COR-L47 (cell line): Measurements from ENCODE around the gene ZFP82.

Source experiments
- DNase-seq: peaks from one replicate; lab custom pipeline; 2025; lab: John Stamatoyannopoulos, UW

The ZFP82 gene

GRCh38 chr19:36418287-36419001 is at the start of gene ZFP82:
Gene ZFP82, minus strand, starts transcription at chr19:36418644. Its CDS starts 8,855 bp downstream, at chr19:36409789.
- peak; percentile 46 for DNase-seq

- no peak for DNase-seq
These were observed 41.6 kb upstream of the ZFP82 start for GRCh38 chr19:36460046-36460445.

GRCh38 chr19:36456831-36457230 is 38.4 kb upstream of the ZFP82 start:
- DNase-seq = no peak

- no peak for DNase-seq
These were observed 30.7 kb upstream of the ZFP82 start for GRCh38 chr19:36449059-36449670.

GRCh38 chr19:36441339-36441738 is 22.9 kb upstream of the ZFP82 start:
- no peak for DNase-seq

GRCh38 chr19:36436531-36436930 is 18.1 kb upstream of the ZFP82 start:
- DNase-seq = no peak

GRCh38 chr19:36423925-36424324 is 5.5 kb upstream of the ZFP82 start:
- DNase-seq = no peak

- DNase-seq = no peak
These were observed 3.5 kb upstream of the ZFP82 start for GRCh38 chr19:36421749-36422481.

- no peak for DNase-seq
These were observed 2.7 kb upstream of the ZFP82 start for GRCh38 chr19:36420961-36421748.

GRCh38 chr19:36417752-36418286 is 625 bp downstream of the ZFP82 start:
- DNase-seq = no peak

GRCh38 chr19:36409841-36410240 is 8.6 kb downstream of the ZFP82 start:
- no peak for DNase-seq

GRCh38 chr19:36408101-36408500 is 10.3 kb downstream of the ZFP82 start:
- DNase-seq = no peak

- no peak for DNase-seq
These were observed 13.9 kb downstream of the ZFP82 start for GRCh38 chr19:36404498-36404897.

GRCh38 chr19:36401475-36401874 is 17.0 kb downstream of the ZFP82 start:
- no peak for DNase-seq

GRCh38 chr19:36398571-36398970 is 19.9 kb downstream of the ZFP82 start:
- DNase-seq = no peak

- DNase-seq = no peak
These were observed 25.3 kb downstream of the ZFP82 start for GRCh38 chr19:36392916-36393673.

GRCh38 chr19:36379510-36379819 is 39.0 kb downstream of the ZFP82 start:
- no peak for DNase-seq

- peak; percentile 90 for DNase-seq
These were observed 39.6 kb downstream of the ZFP82 start, which contains the start of gene ZFP14 for GRCh38 chr19:36378625-36379509. Gene ZFP14, minus strand, starts transcription at chr19:36379201. Its CDS starts 11,309 bp downstream, at chr19:36367892.

GRCh38 chr19:36377541-36378178 is 40.8 kb downstream of the ZFP82 start:
- DNase-seq = no peak
